Measurements from ENCODE around the gene RRP1B.

DNA sequence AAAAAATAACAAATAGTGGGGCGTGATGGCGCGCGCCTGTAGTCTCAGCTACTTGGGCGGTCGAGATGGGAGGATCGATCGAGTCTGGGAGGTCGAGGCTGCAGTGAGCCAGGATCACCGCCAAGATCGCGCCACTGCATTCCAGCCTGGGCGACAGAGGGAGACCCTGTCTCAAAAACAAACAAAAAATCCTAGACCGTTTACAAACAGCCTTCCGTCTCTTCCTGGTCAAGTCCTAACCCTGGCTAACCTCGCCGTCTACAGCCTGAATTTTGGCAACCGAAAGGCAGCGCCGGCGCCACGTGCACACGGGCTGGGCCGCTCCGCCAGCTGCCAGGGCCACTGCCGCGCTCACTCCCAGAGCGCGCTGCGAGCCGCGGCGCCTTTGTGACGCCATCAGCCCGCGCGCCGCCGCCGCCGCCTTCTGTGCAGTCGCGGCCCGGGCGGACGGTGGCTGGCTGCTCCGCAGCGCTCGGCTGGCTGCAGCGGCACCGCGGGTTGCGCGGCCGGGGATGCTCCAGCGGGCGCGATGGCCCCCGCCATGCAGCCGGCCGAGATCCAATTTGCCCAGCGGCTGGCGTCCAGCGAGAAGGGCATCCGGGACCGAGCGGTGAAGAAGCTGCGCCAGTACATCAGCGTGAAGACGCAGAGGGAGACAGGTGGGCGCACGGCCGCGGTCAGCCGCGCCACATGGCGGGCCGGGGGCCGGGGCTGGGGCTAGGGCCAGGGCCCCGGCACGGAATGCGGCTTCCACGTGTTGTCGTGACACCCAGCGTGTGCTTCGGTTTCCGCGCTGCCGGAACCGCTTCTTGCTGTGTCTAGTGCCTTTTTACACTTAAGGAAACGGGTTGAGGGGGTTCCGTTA is at the start of gene RRP1B, which contains the start of gene HSF2BP:
- TF ChIP-seq, protein P1, sequence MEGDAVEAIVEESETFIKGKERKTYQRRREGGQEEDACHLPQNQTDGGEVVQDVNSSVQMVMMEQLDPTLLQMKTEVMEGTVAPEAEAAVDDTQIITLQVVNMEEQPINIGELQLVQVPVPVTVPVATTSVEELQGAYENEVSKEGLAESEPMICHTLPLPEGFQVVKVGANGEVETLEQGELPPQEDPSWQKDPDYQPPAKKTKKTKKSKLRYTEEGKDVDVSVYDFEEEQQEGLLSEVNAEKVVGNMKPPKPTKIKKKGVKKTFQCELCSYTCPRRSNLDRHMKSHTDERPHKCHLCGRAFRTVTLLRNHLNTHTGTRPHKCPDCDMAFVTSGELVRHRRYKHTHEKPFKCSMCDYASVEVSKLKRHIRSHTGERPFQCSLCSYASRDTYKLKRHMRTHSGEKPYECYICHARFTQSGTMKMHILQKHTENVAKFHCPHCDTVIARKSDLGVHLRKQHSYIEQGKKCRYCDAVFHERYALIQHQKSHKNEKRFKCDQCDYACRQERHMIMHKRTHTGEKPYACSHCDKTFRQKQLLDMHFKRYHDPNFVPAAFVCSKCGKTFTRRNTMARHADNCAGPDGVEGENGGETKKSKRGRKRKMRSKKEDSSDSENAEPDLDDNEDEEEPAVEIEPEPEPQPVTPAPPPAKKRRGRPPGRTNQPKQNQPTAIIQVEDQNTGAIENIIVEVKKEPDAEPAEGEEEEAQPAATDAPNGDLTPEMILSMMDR (IDR thresholded peaks at IDR 0.05; ENCODE audit: borderline replicate concordance, extremely low read depth, low read length, poor library complexity, severe bottlenecking) = no peak
- TF ChIP-seq EZH2 (IDR thresholded peaks at IDR 0.05; ENCODE audit: borderline replicate concordance, low read depth, low read length, severe bottlenecking) = no peak
